HFFc6 (cell line): ENCODE data around the gene PBX3. TPM values are rescaled to one million over a fixed set of nuclear protein-coding genes. Genes with fewer than 3 reads are reported as not detected.

Experiments used
- DNase-seq: peaks from one replicate; pipeline ENCODE4 v3.0.0-alpha.2; 2018
- H3K27ac Mint-ChIP-seq: 2 replicates; pipeline ENCODE4 v1.8.0; 2020; ENCODE audit warnings: mild to moderate bottlenecking, mixed read lengths
- H3K27me3 Mint-ChIP-seq: 2 replicates; pipeline ENCODE4 v1.8.0; 2021; ENCODE audit warnings: mild to moderate bottlenecking, moderate library complexity, mixed read lengths; ENCODE audit not compliant: insufficient read depth
- H3K36me3 Mint-ChIP-seq: 2 replicates; pipeline ENCODE4 v1.8.0; 2021; ENCODE audit warnings: low read depth, mixed read lengths
- H3K4me1 Mint-ChIP-seq: 2 replicates; pipeline ENCODE4 v1.8.0; 2020; ENCODE audit warnings: low read depth, mixed read lengths
- H3K4me3 Mint-ChIP-seq: 2 replicates; pipeline ENCODE4 v1.8.0; 2020; ENCODE audit warnings: mild to moderate bottlenecking, moderate library complexity, mixed read lengths
- H3K9me3 Mint-ChIP-seq: 2 replicates; pipeline ENCODE4 v1.8.0; 2020; ENCODE audit warnings: mild to moderate bottlenecking, mixed read lengths
- CTCF ChIP-seq: fragments of 200-600 bp; sonication (generic); IDR thresholded peaks from 2 replicates; pipeline ENCODE4 v1.5.0; 2021; ENCODE audit warnings: antibody characterized with exemption, mild to moderate bottlenecking
- total RNA-seq, 6 experiments: library from RNA; stranded (reverse); fragmentation: NEBNext Ultra II Directional; extraction: Animal tissue kit (Norgen Biotek cat#: 25700); gene quantifications; 2 replicates in 1 of 6; 3 replicates in 5 of 6; pipeline ENCODE4 v1.2.3, GENCODE V29; 2021

Gene PBX3
- total RNA-seq, 6 experiments from 2014 or later = 32.2 to 44.3 (median 40.3) TPM

GRCh38 chr9:125748446-125749099 lies 1.4 kb downstream of the PBX3 start:
- peaks cover 34% of the 10 kb centered on the region for H3K36me3 Mint-ChIP-seq
- peak overlapping the region; percentile 91 for H3K27ac Mint-ChIP-seq
- H3K4me3 Mint-ChIP-seq = peak overlapping the region; percentile 91
- no peak for TF ChIP-seq CTCF
- peaks cover 72% of the 10 kb centered on the region for H3K4me1 Mint-ChIP-seq
- H3K9me3 Mint-ChIP-seq = no peaks in the 10 kb centered on the region
- DNase-seq = no peak
- H3K27me3 Mint-ChIP-seq = peaks cover 3% of the 10 kb centered on the region; the same call in 1 of the 2 replicates

GRCh38 chr9:125749287-125749935 lies 2.2 kb downstream of the PBX3 start:
- Mint-ChIP-seq H3K4me1 (peaks cover 71% of the 10 kb centered on the region), H3K36me3 (peaks cover 40% of the 10 kb centered on the region), H3K9me3 (no peaks in the 10 kb centered on the region), H3K4me3 (peak overlapping the region; percentile 91), H3K27me3 (peaks cover 3% of the 10 kb centered on the region; the same call in 1 of the 2 replicates), H3K27ac (peak overlapping the region; percentile 91)
- TF ChIP-seq CTCF = no peak
- no peak for DNase-seq

GRCh38 chr9:125749951-125750626 lies 2.9 kb downstream of the PBX3 start:
- Mint-ChIP-seq H3K4me1 (peaks cover 67% of the 10 kb centered on the region), H3K4me3 (peak overlapping the region; percentile 91), H3K27ac (peak overlapping the region; percentile 91), H3K36me3 (peaks cover 40% of the 10 kb centered on the region), H3K9me3 (no peaks in the 10 kb centered on the region), H3K27me3 (peaks cover 1% of the 10 kb centered on the region; the same call in 1 of the 2 replicates)
- TF ChIP-seq CTCF = no peak
- no peak for DNase-seq

- no peaks in the 10 kb centered on the region for H3K9me3 Mint-ChIP-seq
- TF ChIP-seq CTCF = no peak
- H3K27ac Mint-ChIP-seq = peak overlapping the region; percentile 91
- H3K4me3 Mint-ChIP-seq = peak overlapping the region; percentile 91
- H3K27me3 Mint-ChIP-seq = peaks cover 1% of the 10 kb centered on the region; the same call in 1 of the 2 replicates
- peaks cover 40% of the 10 kb centered on the region for H3K36me3 Mint-ChIP-seq
- DNase-seq = no peak
- peaks cover 67% of the 10 kb centered on the region for H3K4me1 Mint-ChIP-seq
Measured at GRCh38 chr9:125750627-125751011, 3.4 kb downstream of the PBX3 start.

GRCh38 chr9:125752070-125752628 lies 5.0 kb downstream of the PBX3 start:
- DNase-seq = no peak
- Mint-ChIP-seq H3K27ac (peak overlapping the region; percentile 42; the same call in 1 of the 2 replicates), H3K36me3 (peaks cover 48% of the 10 kb centered on the region), H3K4me3 (peak overlapping the region; percentile 43; the same call in 1 of the 2 replicates), H3K27me3 (peaks cover 1% of the 10 kb centered on the region; the same call in 1 of the 2 replicates), H3K4me1 (peaks cover 73% of the 10 kb centered on the region), H3K9me3 (no peaks in the 10 kb centered on the region)
- TF ChIP-seq CTCF = no peak
